Esophagus squamous epithelium (tissue), 5 donors: ENCODE data around the gene NFATC3. TPM values are rescaled to one million over a fixed set of nuclear protein-coding genes. Genes with fewer than 3 reads are reported as not detected.

Experiments
- DNase-seq: peaks from one replicate; lab custom pipeline; 2025; lab: John Stamatoyannopoulos, UW
- H3K27ac ChIP-seq, 4 donors: fragments of 200-600 bp; sonication (generic); one replicate each; pipeline ENCODE4 v1.5.1; 2016 to 2019; ENCODE audit warnings: mild to moderate bottlenecking in 1 of 4
- H3K27me3 ChIP-seq, 4 donors: fragments of 200-600 bp; sonication (generic); 1 replicate in 3 of 4; 2 replicates in 1 of 4; pipeline versions ENCODE4 v1.5.1 to v1.6.0; 2017 to 2021; ENCODE audit warnings: antibody characterized with exemption in 1 of 4
- H3K36me3 ChIP-seq, 3 donors: fragments of 200-600 bp; sonication (generic); one replicate each; pipeline ENCODE4 v1.5.1; 2016 to 2019
- H3K4me1 ChIP-seq, 3 donors: fragments of 200-600 bp; sonication (generic); one replicate each; pipeline ENCODE4 v1.5.1; 2017 to 2019
- H3K4me3 ChIP-seq, 4 donors: fragments of 200-600 bp; sonication (generic); 1 replicate in 3 of 4; 2 replicates in 1 of 4; pipeline ENCODE4 v1.5.1; 2016 to 2019; ENCODE audit warnings: mild to moderate bottlenecking in 2 of 4, moderate library complexity in 1 of 4
- H3K9me3 ChIP-seq, 3 donors: fragments of 200-600 bp; sonication (generic); one replicate each; pipeline ENCODE4 v1.5.1; 2016 to 2019
- POLR2A ChIP-seq, 4 donors: fragments of 450-650 bp; IDR thresholded peaks; one replicate each; pipeline ENCODE4 v1.6.1; 2017; ENCODE audit warnings: antibody characterized with exemption in 4 of 4, mild to moderate bottlenecking in 4 of 4, moderate library complexity in 3 of 4
- WGBS, 2 donors: methylation state at CpG; one replicate each; pipeline ENCODE4 v1.1.5; 2018; 5-methylcytosine and 5-hydroxymethylcytosine counted together
- intact Hi-C: fragments of 100-400 bp; cut with DNase I; formaldehyde crosslinking; loops from one replicate; pipeline ENCODE4 v1.15.0; 2022
- total RNA-seq, 4 donors: library from RNA; depleted of rRNA; stranded (reverse); fragments of >200 nt; gene quantifications; one replicate each; pipeline ENCODE4 v1.1.0, GENCODE V29; 2016
- TF ChIP-seq, protein P1 (sequence below), 6 experiments: fragments of 450-650 bp in 4 of 6; fragments of 200-600 bp in 2 of 6; sonication (generic) in 2 of 6; IDR thresholded peaks; one replicate each; pipeline ENCODE4 v1.5.1; 2016 to 2019; ENCODE audit warnings: antibody characterized with exemption in 6 of 6, mild to moderate bottlenecking in 4 of 6, moderate library complexity in 4 of 6
- donor health status: DM: yes; HTN: yes; CAD: no.

Gene NFATC3
- total RNA-seq, 4 donors from 2014 or later: 18.6 to 30.9 (median 20.5) TPM

DNA sequence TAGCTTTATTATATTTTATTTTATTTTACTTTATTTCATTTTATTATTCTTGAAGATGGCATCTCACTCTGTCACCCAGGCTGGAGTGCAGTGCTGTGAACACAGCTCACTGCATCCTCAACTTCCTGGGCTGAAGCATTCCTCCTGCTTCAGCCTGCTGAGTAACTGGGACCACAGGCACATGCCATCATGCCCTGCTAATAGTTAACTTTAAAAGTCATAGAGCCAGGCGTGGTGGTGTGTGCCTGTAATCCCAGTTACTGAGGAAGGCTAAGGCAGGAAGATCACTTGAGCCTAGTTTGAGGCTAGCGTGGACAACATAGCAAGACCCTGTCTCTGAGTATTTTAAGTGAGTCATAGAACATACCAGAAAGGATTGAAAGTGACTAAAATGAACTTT, 112.1 kb downstream of the NFATC3 start:
- H3K36me3 ChIP-seq: peaks cover 0 to 22% (median 0%) of the 10 kb centered on the region in 3 donors
- intact Hi-C loops: no loop called here
- no peaks in the 10 kb centered on the region for H3K9me3 ChIP-seq
- H3K27ac ChIP-seq: no peak overlapping the region
- TF ChIP-seq, protein P1, sequence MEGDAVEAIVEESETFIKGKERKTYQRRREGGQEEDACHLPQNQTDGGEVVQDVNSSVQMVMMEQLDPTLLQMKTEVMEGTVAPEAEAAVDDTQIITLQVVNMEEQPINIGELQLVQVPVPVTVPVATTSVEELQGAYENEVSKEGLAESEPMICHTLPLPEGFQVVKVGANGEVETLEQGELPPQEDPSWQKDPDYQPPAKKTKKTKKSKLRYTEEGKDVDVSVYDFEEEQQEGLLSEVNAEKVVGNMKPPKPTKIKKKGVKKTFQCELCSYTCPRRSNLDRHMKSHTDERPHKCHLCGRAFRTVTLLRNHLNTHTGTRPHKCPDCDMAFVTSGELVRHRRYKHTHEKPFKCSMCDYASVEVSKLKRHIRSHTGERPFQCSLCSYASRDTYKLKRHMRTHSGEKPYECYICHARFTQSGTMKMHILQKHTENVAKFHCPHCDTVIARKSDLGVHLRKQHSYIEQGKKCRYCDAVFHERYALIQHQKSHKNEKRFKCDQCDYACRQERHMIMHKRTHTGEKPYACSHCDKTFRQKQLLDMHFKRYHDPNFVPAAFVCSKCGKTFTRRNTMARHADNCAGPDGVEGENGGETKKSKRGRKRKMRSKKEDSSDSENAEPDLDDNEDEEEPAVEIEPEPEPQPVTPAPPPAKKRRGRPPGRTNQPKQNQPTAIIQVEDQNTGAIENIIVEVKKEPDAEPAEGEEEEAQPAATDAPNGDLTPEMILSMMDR (IDR thresholded peaks at IDR 0.05): no peak
- no peak for TF ChIP-seq POLR2A (IDR thresholded peaks at IDR 0.05)
- 95 to 100% methylated on average over 2 of the region's 2 CpGs for WGBS, 2 donors
- H3K4me3 ChIP-seq: no peak overlapping the region
- H3K27me3 ChIP-seq: no peaks in the 10 kb centered on the region
- DNase-seq: no peak
- H3K4me1 ChIP-seq: peaks cover 0 to 11% (median 3%) of the 10 kb centered on the region in 3 donors

DNA sequence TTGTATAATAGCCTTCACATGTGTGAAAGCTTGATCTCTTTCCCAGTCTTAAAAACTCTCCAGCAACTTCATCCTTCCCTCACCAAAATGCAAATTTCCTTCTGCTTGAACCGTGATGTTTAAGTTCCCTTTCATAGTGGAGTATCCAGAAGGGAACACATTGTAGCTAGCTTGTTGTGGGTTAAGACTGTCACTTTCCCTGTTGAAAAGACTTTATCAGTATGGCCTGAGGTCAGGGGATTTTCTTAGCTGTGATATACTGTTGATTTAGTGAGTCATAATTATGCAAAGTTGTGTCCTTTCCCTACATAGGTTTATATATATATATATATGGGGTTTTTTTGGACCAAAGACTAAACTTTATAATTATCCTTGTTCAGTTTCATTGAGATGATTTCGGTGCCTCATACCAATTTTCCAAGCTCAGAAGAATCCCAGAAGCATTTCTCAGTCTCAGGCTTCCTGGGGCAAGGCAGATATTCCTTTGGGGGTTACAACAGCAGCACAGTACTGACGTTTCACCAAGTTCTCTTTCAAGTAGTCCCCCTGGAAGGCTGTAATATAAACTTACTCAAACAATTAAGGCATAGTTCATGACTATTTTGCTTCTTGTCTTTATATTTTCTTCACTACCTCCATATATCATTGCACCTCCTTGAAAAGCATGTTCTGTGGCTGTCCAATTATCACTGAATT, 115.1 kb downstream of the NFATC3 start:
- no peak overlapping the region for H3K27ac ChIP-seq
- H3K4me3 ChIP-seq: no peak overlapping the region
- no peak for DNase-seq
- no peaks in the 10 kb centered on the region for H3K9me3 ChIP-seq
- intact Hi-C loops: no loop called here
- H3K4me1 ChIP-seq: peaks cover 0 to 11% (median 3%) of the 10 kb centered on the region in 3 donors
- no peaks in the 10 kb centered on the region for H3K36me3 ChIP-seq
- 27% methylated on average over 3 of the region's 3 CpGs for WGBS, 2 donors
- no peaks in the 10 kb centered on the region for H3K27me3 ChIP-seq
- TF ChIP-seq POLR2A (IDR thresholded peaks at IDR 0.05): no peak
- TF ChIP-seq, protein P1 (IDR thresholded peaks at IDR 0.05): no peak

DNA sequence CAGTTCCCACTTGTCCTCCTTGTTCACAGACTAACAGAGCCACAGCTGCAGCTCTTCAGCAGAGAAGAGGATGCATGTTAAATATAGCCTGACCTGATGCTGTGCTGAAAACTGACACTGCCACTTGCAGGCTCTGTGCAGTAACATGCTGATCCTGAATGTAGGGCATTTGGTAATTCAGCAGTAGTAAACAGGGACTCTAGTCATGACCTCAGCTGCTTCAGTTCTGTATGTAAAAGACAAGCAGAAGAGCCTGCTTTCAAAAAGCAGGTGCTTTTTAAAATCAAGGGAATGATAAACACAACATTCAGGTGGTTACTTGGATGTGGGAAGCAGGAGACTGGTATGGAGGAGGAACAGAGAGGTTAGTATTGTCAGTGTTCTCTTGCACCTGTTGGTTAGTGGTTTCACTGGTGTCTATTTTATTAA, 116.9 kb downstream of the NFATC3 start:
- Histone ChIP-seq H3K27ac (no peak overlapping the region), H3K4me3 (no peak overlapping the region), H3K9me3 (no peaks in the 10 kb centered on the region), H3K27me3 (no peaks in the 10 kb centered on the region), H3K4me1 (peaks cover 0 to 11% (median 3%) of the 10 kb centered on the region in 3 donors), H3K36me3 (no peaks in the 10 kb centered on the region)
- no peak for TF ChIP-seq POLR2A (IDR thresholded peaks at IDR 0.05)
- TF ChIP-seq, protein P1 (IDR thresholded peaks at IDR 0.05): no peak
- DNase-seq: no peak
- intact Hi-C loops: no loop called here

DNA sequence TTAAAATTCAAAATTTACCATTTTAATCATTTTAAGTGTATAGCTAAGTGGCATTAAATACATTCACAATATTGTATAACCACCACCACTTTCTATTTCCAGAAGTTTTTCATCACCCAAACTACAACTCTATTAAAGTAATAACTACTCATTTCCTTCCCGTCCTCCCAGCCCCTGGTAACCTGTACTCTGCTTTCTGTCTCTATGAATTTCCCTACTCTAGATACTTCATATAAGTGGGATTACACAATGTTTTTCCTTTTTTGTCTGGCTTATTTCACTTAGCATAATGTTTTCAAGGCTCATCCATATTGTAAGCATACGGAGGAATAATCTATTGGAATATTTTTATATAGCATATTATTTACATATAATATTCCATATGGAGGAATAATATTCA, 121.1 kb downstream of the NFATC3 start:
- Histone ChIP-seq H3K4me1 (no peaks in the 10 kb centered on the region), H3K27me3 (no peaks in the 10 kb centered on the region), H3K4me3 (no peak overlapping the region), H3K9me3 (no peaks in the 10 kb centered on the region), H3K27ac (no peak overlapping the region), H3K36me3 (peaks cover 0 to 7% (median 0%) of the 10 kb centered on the region in 3 donors)
- 88 to 91% methylated on average over 2 of the region's 2 CpGs for WGBS, 2 donors
- no peak for TF ChIP-seq POLR2A (IDR thresholded peaks at IDR 0.05)
- TF ChIP-seq, protein P1 (IDR thresholded peaks at IDR 0.05): no peak
- no peak for DNase-seq
- intact Hi-C loops: no loop called here

DNA sequence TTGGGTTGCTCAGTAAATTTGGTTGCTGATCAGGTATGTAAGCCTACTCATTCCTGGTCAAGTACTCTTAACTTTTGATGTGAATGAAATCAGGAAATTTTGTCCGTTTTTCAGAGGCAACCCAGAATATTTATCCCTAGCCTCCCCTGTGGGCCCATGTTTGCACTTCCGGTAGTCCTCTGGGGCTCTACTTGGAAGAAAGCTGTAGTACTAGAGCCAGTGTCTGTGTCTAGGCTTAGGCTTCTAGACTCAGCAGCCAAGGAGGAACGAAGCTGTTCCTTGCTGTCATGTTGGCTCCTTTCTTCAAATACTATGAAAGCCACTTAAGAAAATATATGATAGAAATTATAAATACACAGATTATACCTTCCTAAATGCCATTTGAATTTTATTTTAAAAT, 129.6 kb downstream of the NFATC3 start:
- Histone ChIP-seq H3K27ac (no peak overlapping the region), H3K4me1 (no peaks in the 10 kb centered on the region), H3K9me3 (no peaks in the 10 kb centered on the region), H3K27me3 (no peaks in the 10 kb centered on the region), H3K36me3 (peaks cover 0 to 9% (median 0%) of the 10 kb centered on the region in 3 donors), H3K4me3 (no peak overlapping the region)
- no peak for TF ChIP-seq POLR2A (IDR thresholded peaks at IDR 0.05)
- TF ChIP-seq, protein P1 (IDR thresholded peaks at IDR 0.05): no peak
- WGBS, 2 donors: 90 to 92% methylated on average over 3 of the region's 3 CpGs
- no peak for DNase-seq
- intact Hi-C loops: no loop called here
